ENCODE results near the gene RNF220.

GRCh38 chr1:44575396-44575795 lies 170.3 kb downstream of the RNF220 start:
- TF ChIP-seq CTCF (conservative IDR thresholded peaks at IDR 0.05) (no peak), ZFX (IDR thresholded peaks at IDR 0.05) (no peak)

Data from C4-2B (cell line).